HEK293 (cell line): ENCODE data around the gene MACC1.

Source experiments
- CTCF ChIA-PET: fragments of 350-600 bp; formaldehyde crosslinking; extraction: SDS; loops from one replicate; lab custom pipeline; 2021; ENCODE audit warnings: antibody characterized with exemption; lab: Yijun Ruan, JAX
- POLR2A ChIA-PET: fragments of 300-600 bp; formaldehyde crosslinking; extraction: SDS; loops from one replicate; lab custom pipeline; 2020; ENCODE audit warnings: antibody characterized with exemption, inconsistent platforms; lab: Yijun Ruan, JAX
- H3K27ac ChIP-seq: fragments of 200-500 bp; sonication (Bioruptor generic); 2 replicates; pipeline ENCODE4 v1.5.1; 2014; ENCODE audit warnings: low read depth, low read length, control low read depth, inconsistent platforms; ENCODE audit errors: extremely low read depth
- H3K36me3 ChIP-seq, 2 experiments: fragments of 200-500 bp in 1 of 2; sonication (Bioruptor generic) in 1 of 2; 1 replicate in 1 of 2; 2 replicates in 1 of 2; pipeline ENCODE4 v1.5.1; 2014 to 2017; ENCODE audit warnings: inconsistent platforms in 2 of 2, low read length in 2 of 2; ENCODE audit not compliant: control insufficient read depth in 2 of 2, insufficient read depth in 1 of 2
- H3K4me1 ChIP-seq: fragments of 200-500 bp; sonication (Bioruptor generic); 2 replicates; pipeline ENCODE4 v1.5.1; 2014; ENCODE audit warnings: mild to moderate bottlenecking, low read length, inconsistent platforms; ENCODE audit not compliant: control insufficient read depth, insufficient read depth
- H3K4me3 ChIP-seq: 2 replicates; pipeline ENCODE4 v1.5.1; 2011; ENCODE audit warnings: low read depth, mild to moderate bottlenecking, control low read depth, low read length, moderate library complexity
- H3K9me3 ChIP-seq: fragments of 200-500 bp; sonication (Bioruptor generic); 2 replicates; pipeline ENCODE4 v1.5.1; 2014; ENCODE audit warnings: low read depth, low read length, inconsistent platforms; ENCODE audit not compliant: control insufficient read depth, insufficient read depth
- IKZF3 ChIP-seq: fragments of 450-650 bp; IDR thresholded peaks from 2 replicates; pipeline ENCODE4 v1.5.0; 2018; ENCODE audit warnings: missing biosample characterization, mild to moderate bottlenecking, missing genetic modification characterization, moderate library complexity
- MYNN ChIP-seq: fragments of 450-650 bp; formaldehyde crosslinking; IDR thresholded peaks from 2 replicates; pipeline ENCODE4 v1.5.1; 2016; ENCODE audit warnings: missing biosample characterization, missing genetic modification characterization, borderline replicate concordance
- OVOL3 ChIP-seq: fragments of 450-650 bp; formaldehyde crosslinking; IDR thresholded peaks from 2 replicates; pipeline ENCODE4 v1.5.1; 2016; ENCODE audit warnings: missing biosample characterization, missing genetic modification characterization
- SCRT1 ChIP-seq: fragments of 450-650 bp; formaldehyde crosslinking; IDR thresholded peaks from 2 replicates; pipeline ENCODE4 v1.5.1; 2016; ENCODE audit warnings: missing biosample characterization, missing genetic modification characterization, borderline replicate concordance
- SETDB1 ChIP-seq: IDR thresholded peaks from one replicate; pipeline ENCODE4 v1.6.1; 2017; ENCODE audit warnings: mild to moderate bottlenecking, low read length, moderate library complexity, mixed read lengths; ENCODE audit not compliant: insufficient read length
- WT1 ChIP-seq: fragments of 450-650 bp; formaldehyde crosslinking; IDR thresholded peaks from 2 replicates; pipeline ENCODE4 v1.5.1; 2016; ENCODE audit warnings: missing biosample characterization, missing genetic modification characterization
- YY2 ChIP-seq: fragments of 450-650 bp; formaldehyde crosslinking; IDR thresholded peaks from 2 replicates; pipeline ENCODE4 v1.5.1; 2016; ENCODE audit warnings: missing biosample characterization, missing genetic modification characterization
- ZBTB17 ChIP-seq: fragments of 450-650 bp; formaldehyde crosslinking; IDR thresholded peaks from 2 replicates; pipeline ENCODE4 v1.5.1; 2016; ENCODE audit warnings: missing biosample characterization, missing genetic modification characterization
- ZNF10 ChIP-seq: fragments of 450-650 bp; formaldehyde crosslinking; IDR thresholded peaks from 2 replicates; pipeline ENCODE4 v1.5.1; 2017; ENCODE audit warnings: missing biosample characterization, missing genetic modification characterization
- ZNF19 ChIP-seq: fragments of 450-650 bp; formaldehyde crosslinking; IDR thresholded peaks from 2 replicates; pipeline ENCODE4; 2016; ENCODE audit warnings: missing biosample characterization, missing genetic modification characterization, low read depth
- ZNF223 ChIP-seq: fragments of 450-650 bp; formaldehyde crosslinking; IDR thresholded peaks from 2 replicates; pipeline ENCODE4 v1.5.1; 2016; ENCODE audit warnings: missing biosample characterization, missing genetic modification characterization
- ZNF354C ChIP-seq: fragments of 450-650 bp; formaldehyde crosslinking; IDR thresholded peaks from 2 replicates; pipeline ENCODE4 v1.5.1; 2016; ENCODE audit warnings: missing biosample characterization, missing genetic modification characterization, low read depth, borderline replicate concordance
- TF ChIP-seq, protein P1 (sequence below): fragments of 450-650 bp; formaldehyde crosslinking; IDR thresholded peaks from 2 replicates; pipeline ENCODE4 v1.5.1; 2016; ENCODE audit warnings: missing biosample characterization, missing genetic modification characterization
- TF ChIP-seq, protein P2 (sequence below): fragments of 450-650 bp; formaldehyde crosslinking; IDR thresholded peaks from 2 replicates; pipeline ENCODE4 v1.5.1; 2016; ENCODE audit warnings: missing biosample characterization, missing genetic modification characterization
- TF ChIP-seq, protein P3 (sequence below): fragments of 450-650 bp; formaldehyde crosslinking; IDR thresholded peaks from 2 replicates; pipeline ENCODE4 v1.5.1; 2017; ENCODE audit warnings: missing biosample characterization, missing genetic modification characterization
- TF ChIP-seq, protein P4 (sequence below): fragments of 450-650 bp; formaldehyde crosslinking; IDR thresholded peaks from 2 replicates; pipeline ENCODE4 v1.5.1; 2017; ENCODE audit warnings: missing biosample characterization, mild to moderate bottlenecking, missing genetic modification characterization, moderate library complexity
- TF ChIP-seq, protein P5 (sequence below): fragments of 450-650 bp; IDR thresholded peaks from 2 replicates; pipeline ENCODE4 v1.5.1; 2018; ENCODE audit warnings: missing biosample characterization, missing genetic modification characterization
- TF ChIP-seq, protein P6 (sequence below): fragments of 450-650 bp; formaldehyde crosslinking; conservative IDR thresholded peaks from 2 replicates; pipeline ENCODE4 v1.5.1; 2016; ENCODE audit warnings: low read depth, missing biosample characterization, missing genetic modification characterization
- TF ChIP-seq, protein P7 (sequence below): fragments of 450-650 bp; formaldehyde crosslinking; IDR thresholded peaks from 2 replicates; pipeline ENCODE4 v1.5.1; 2016; ENCODE audit warnings: missing biosample characterization, missing genetic modification characterization

The MACC1 gene

DNA sequence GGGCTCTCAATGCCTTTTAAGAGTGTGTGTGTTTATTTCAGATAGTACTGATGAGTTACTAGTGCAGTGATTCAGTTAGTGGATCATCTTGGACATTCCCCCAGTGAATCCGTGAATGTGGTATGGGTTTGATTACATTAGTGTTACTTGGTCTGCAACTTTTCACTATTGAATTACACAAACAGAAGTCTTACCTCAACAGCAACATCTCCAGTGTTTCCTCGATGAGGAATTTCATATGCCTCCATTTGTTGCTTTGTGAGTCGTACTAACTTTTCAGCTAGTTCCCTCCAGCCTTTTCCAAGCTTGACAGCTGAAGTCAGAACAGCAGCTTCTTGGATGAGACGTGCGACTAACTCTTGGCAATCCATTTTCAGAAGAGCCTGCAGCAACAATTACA lies 63.2 kb downstream of the MACC1 start:
- Histone ChIP-seq H3K9me3 (no peaks in the 10 kb centered on the region), H3K4me3 (no peak overlapping the region), H3K36me3 (no peaks in the 10 kb centered on the region), H3K4me1 (0 out of 2 replicates have a peak, but pooled peaks cover 3% of the 10 kb centered on the region), H3K27ac (no peak overlapping the region)
- CTCF ChIA-PET, result interaction anchor here (0.7 kb wide), 1 partner anchor 19 kb away, joined by 3 read pairs; no protein-coding TSS in a partner anchor
- POLR2A ChIA-PET, result no interaction called here
- TF ChIP-seq SETDB1, result no peak
- TF ChIP-seq ZNF354C (tag by site-specific recombination), result no peak
- TF ChIP-seq, protein P1, sequence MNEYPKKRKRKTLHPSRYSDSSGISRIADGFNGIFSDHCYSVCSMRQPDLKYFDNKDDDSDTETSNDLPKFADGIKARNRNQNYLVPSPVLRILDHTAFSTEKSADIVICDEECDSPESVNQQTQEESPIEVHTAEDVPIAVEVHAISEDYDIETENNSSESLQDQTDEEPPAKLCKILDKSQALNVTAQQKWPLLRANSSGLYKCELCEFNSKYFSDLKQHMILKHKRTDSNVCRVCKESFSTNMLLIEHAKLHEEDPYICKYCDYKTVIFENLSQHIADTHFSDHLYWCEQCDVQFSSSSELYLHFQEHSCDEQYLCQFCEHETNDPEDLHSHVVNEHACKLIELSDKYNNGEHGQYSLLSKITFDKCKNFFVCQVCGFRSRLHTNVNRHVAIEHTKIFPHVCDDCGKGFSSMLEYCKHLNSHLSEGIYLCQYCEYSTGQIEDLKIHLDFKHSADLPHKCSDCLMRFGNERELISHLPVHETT (tag by site-specific recombination), result no peak
- TF ChIP-seq ZBTB17 (tag by site-specific recombination), result no peak
- TF ChIP-seq IKZF3, result no peak
- TF ChIP-seq, protein P2, sequence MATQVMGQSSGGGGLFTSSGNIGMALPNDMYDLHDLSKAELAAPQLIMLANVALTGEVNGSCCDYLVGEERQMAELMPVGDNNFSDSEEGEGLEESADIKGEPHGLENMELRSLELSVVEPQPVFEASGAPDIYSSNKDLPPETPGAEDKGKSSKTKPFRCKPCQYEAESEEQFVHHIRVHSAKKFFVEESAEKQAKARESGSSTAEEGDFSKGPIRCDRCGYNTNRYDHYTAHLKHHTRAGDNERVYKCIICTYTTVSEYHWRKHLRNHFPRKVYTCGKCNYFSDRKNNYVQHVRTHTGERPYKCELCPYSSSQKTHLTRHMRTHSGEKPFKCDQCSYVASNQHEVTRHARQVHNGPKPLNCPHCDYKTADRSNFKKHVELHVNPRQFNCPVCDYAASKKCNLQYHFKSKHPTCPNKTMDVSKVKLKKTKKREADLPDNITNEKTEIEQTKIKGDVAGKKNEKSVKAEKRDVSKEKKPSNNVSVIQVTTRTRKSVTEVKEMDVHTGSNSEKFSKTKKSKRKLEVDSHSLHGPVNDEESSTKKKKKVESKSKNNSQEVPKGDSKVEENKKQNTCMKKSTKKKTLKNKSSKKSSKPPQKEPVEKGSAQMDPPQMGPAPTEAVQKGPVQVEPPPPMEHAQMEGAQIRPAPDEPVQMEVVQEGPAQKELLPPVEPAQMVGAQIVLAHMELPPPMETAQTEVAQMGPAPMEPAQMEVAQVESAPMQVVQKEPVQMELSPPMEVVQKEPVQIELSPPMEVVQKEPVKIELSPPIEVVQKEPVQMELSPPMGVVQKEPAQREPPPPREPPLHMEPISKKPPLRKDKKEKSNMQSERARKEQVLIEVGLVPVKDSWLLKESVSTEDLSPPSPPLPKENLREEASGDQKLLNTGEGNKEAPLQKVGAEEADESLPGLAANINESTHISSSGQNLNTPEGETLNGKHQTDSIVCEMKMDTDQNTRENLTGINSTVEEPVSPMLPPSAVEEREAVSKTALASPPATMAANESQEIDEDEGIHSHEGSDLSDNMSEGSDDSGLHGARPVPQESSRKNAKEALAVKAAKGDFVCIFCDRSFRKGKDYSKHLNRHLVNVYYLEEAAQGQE, result no peak
- no peak for TF ChIP-seq ZNF223 (tag by site-specific recombination)
- no peak for TF ChIP-seq ZNF10
- TF ChIP-seq MYNN (tag by site-specific recombination), result no peak
- TF ChIP-seq, protein P3, sequence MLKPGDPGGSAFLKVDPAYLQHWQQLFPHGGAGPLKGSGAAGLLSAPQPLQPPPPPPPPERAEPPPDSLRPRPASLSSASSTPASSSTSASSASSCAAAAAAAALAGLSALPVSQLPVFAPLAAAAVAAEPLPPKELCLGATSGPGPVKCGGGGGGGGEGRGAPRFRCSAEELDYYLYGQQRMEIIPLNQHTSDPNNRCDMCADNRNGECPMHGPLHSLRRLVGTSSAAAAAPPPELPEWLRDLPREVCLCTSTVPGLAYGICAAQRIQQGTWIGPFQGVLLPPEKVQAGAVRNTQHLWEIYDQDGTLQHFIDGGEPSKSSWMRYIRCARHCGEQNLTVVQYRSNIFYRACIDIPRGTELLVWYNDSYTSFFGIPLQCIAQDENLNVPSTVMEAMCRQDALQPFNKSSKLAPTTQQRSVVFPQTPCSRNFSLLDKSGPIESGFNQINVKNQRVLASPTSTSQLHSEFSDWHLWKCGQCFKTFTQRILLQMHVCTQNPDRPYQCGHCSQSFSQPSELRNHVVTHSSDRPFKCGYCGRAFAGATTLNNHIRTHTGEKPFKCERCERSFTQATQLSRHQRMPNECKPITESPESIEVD (tag by site-specific recombination), result no peak
- no peak for TF ChIP-seq OVOL3 (tag by site-specific recombination)
- TF ChIP-seq, protein P4, sequence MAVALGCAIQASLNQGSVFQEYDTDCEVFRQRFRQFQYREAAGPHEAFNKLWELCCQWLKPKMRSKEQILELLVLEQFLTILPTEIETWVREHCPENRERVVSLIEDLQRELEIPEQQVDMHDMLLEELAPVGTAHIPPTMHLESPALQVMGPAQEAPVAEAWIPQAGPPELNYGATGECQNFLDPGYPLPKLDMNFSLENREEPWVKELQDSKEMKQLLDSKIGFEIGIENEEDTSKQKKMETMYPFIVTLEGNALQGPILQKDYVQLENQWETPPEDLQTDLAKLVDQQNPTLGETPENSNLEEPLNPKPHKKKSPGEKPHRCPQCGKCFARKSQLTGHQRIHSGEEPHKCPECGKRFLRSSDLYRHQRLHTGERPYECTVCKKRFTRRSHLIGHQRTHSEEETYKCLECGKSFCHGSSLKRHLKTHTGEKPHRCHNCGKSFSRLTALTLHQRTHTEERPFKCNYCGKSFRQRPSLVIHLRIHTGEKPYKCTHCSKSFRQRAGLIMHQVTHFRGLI (tag by site-specific recombination), result no peak
- TF ChIP-seq ZNF19 (tag by site-specific recombination), result no peak
- TF ChIP-seq, protein P5, sequence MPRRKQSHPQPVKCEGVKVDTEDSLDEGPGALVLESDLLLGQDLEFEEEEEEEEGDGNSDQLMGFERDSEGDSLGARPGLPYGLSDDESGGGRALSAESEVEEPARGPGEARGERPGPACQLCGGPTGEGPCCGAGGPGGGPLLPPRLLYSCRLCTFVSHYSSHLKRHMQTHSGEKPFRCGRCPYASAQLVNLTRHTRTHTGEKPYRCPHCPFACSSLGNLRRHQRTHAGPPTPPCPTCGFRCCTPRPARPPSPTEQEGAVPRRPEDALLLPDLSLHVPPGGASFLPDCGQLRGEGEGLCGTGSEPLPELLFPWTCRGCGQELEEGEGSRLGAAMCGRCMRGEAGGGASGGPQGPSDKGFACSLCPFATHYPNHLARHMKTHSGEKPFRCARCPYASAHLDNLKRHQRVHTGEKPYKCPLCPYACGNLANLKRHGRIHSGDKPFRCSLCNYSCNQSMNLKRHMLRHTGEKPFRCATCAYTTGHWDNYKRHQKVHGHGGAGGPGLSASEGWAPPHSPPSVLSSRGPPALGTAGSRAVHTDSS (tag by site-specific recombination), result no peak
- no peak for TF ChIP-seq SCRT1 (tag by site-specific recombination)
- TF ChIP-seq WT1 (tag by site-specific recombination), result no peak

DNA sequence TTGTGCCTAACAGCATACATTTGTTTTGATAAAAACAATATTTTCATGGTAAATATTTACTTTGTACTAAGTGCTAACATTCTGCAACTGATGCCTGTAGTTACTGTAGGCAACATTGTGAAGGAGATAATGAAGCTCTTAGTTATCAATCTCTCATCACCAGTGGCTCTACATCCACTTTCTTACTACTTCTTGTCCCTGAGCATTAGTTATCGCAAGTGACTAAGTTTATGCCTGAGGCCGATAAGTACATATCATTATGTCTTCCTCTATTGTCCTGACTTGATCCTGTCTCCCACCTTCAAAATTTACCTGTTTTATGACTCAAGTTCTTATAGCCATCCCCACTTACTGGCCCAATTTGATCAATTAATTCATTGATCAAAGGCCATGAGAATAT lies 63.6 kb downstream of the MACC1 start:
- Histone ChIP-seq H3K4me3 (no peak overlapping the region), H3K36me3 (no peaks in the 10 kb centered on the region), H3K27ac (no peak overlapping the region), H3K9me3 (no peaks in the 10 kb centered on the region), H3K4me1 (0 out of 2 replicates have a peak, but pooled peaks cover 3% of the 10 kb centered on the region)
- ChIA-PET CTCF (interaction anchor here (0.7 kb wide), 1 partner anchor 20 kb away, joined by 3 read pairs; no protein-coding TSS in a partner anchor), POLR2A (no interaction called here)
- TF ChIP-seq YY2 (tag by site-specific recombination), result no peak
- TF ChIP-seq, protein P6, sequence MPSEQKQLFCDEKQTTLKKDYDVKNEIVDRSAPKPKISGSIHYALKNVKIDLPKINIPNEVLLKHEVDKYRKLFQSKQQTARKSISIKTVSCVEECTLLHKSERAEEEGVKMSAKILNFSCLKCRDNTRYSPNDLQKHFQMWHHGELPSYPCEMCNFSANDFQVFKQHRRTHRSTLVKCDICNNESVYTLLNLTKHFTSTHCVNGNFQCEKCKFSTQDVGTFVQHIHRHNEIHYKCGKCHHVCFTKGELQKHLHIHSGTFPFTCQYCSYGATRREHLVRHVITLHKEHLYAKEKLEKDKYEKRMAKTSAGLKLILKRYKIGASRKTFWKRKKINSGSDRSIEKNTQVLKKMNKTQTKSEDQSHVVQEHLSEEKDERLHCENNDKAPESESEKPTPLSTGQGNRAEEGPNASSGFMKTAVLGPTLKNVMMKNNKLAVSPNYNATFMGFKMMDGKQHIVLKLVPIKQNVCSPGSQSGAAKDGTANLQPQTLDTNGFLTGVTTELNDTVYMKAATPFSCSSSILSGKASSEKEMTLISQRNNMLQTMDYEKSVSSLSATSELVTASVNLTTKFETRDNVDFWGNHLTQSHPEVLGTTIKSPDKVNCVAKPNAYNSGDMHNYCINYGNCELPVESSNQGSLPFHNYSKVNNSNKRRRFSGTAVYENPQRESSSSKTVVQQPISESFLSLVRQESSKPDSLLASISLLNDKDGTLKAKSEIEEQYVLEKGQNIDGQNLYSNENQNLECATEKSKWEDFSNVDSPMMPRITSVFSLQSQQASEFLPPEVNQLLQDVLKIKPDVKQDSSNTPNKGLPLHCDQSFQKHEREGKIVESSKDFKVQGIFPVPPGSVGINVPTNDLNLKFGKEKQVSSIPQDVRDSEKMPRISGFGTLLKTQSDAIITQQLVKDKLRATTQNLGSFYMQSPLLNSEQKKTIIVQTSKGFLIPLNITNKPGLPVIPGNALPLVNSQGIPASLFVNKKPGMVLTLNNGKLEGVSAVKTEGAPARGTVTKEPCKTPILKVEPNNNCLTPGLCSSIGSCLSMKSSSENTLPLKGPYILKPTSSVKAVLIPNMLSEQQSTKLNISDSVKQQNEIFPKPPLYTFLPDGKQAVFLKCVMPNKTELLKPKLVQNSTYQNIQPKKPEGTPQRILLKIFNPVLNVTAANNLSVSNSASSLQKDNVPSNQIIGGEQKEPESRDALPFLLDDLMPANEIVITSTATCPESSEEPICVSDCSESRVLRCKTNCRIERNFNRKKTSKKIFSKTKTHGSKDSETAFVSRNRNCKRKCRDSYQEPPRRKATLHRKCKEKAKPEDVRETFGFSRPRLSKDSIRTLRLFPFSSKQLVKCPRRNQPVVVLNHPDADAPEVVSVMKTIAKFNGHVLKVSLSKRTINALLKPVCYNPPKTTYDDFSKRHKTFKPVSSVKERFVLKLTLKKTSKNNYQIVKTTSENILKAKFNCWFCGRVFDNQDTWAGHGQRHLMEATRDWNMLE, result no peak
- TF ChIP-seq, protein P7, sequence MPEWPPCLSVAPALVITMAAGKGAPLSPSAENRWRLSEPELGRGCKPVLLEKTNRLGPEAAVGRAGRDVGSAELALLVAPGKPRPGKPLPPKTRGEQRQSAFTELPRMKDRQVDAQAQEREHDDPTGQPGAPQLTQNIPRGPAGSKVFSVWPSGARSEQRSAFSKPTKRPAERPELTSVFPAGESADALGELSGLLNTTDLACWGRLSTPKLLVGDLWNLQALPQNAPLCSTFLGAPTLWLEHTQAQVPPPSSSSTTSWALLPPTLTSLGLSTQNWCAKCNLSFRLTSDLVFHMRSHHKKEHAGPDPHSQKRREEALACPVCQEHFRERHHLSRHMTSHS (tag by site-specific recombination), result no peak
